DOHH2 (cell line): ENCODE measurements around the gene RNF125.

Experiments used
- H3F3A ChIP-seq: fragments of 200-600 bp; sonication (generic), shearing (Covaris generic); 2 replicates; pipeline ENCODE4 v1.6.0; 2016; ENCODE audit warnings: antibody characterized with exemption, mild to moderate bottlenecking; ENCODE audit not compliant: control insufficient read depth, insufficient read depth
- H3K27ac ChIP-seq: fragments of 200-600 bp; sonication (generic); 2 replicates; pipeline ENCODE4 v1.5.1; 2014; ENCODE audit warnings: low read depth, mild to moderate bottlenecking, low read length, moderate library complexity
- H3K27me3 ChIP-seq: fragments of 200-600 bp; sonication (generic); 2 replicates; pipeline ENCODE4 v1.6.1; 2014; ENCODE audit warnings: mild to moderate bottlenecking, low read length, mixed read lengths; ENCODE audit not compliant: control insufficient read depth
- H3K36me3 ChIP-seq: fragments of 200-600 bp; sonication (generic); 2 replicates; pipeline ENCODE4 v1.6.1; 2014; ENCODE audit warnings: mild to moderate bottlenecking, low read length, moderate library complexity, mixed read lengths; ENCODE audit not compliant: control insufficient read depth
- H3K4me1 ChIP-seq: fragments of 200-600 bp; sonication (generic); 2 replicates; pipeline ENCODE4 v1.6.1; 2014; ENCODE audit warnings: mild to moderate bottlenecking, low read length, mixed read lengths; ENCODE audit not compliant: control insufficient read depth
- H3K4me2 ChIP-seq: fragments of 200-600 bp; sonication (generic); 2 replicates; pipeline ENCODE4 v1.6.0; 2014; ENCODE audit warnings: mild to moderate bottlenecking, low read length, moderate library complexity
- H3K4me3 ChIP-seq: fragments of 200-600 bp; sonication (generic); 2 replicates; pipeline ENCODE4 v1.5.1; 2014; ENCODE audit warnings: mild to moderate bottlenecking, low read length, mixed read lengths
- H3K79me2 ChIP-seq: fragments of 200-600 bp; sonication (generic); 2 replicates; pipeline ENCODE4 v1.6.1; 2014; ENCODE audit warnings: mild to moderate bottlenecking, low read length, mixed read lengths; ENCODE audit not compliant: control insufficient read depth
- H3K9me2 ChIP-seq: fragments of 200-600 bp; sonication (generic); replicated peaks from 2 replicates; pipeline ENCODE4 v1.6.1; 2014; ENCODE audit warnings: mild to moderate bottlenecking, low read length, mixed read lengths; ENCODE audit not compliant: control insufficient read depth
- H3K9me3 ChIP-seq: fragments of 200-600 bp; sonication (generic); 2 replicates; pipeline ENCODE4 v1.6.1; 2014; ENCODE audit warnings: antibody characterized with exemption, low read length, mixed read lengths; ENCODE audit not compliant: control insufficient read depth, insufficient read depth
- H4K20me1 ChIP-seq: fragments of 200-600 bp; sonication (generic); 2 replicates; pipeline ENCODE4 v1.6.0; 2014; ENCODE audit warnings: low read depth, mild to moderate bottlenecking, antibody characterized with exemption, low read length, moderate library complexity; ENCODE audit not compliant: control insufficient read depth, insufficient read depth
- EZH2phosphoT487 ChIP-seq: fragments of 200-600 bp; sonication (generic); IDR thresholded peaks from 2 replicates; pipeline ENCODE4 v1.6.1; 2017; ENCODE audit warnings: borderline replicate concordance, mild to moderate bottlenecking, antibody characterized with exemption, low read length, moderate library complexity, mixed read lengths
- TF ChIP-seq, protein P1 (sequence below): fragments of 200-600 bp; sonication (generic); IDR thresholded peaks from one replicate; pipeline ENCODE4 v1.5.1; 2014; ENCODE audit warnings: antibody characterized with exemption, mild to moderate bottlenecking, low read depth, low read length; ENCODE audit not compliant: poor library complexity, severe bottlenecking

The RNF125 gene

GRCh38 chr18:32048507-32049091 lies 30.0 kb downstream of the RNF125 start:
- H3K27ac ChIP-seq: no peak overlapping the region

GRCh38 chr18:32049393-32050171 lies 31.0 kb downstream of the RNF125 start:
- Histone ChIP-seq H3K4me1 (peaks cover 22% of the 10 kb centered on the region), H3K27ac (no peak overlapping the region), H3F3A (no peaks in the 10 kb centered on the region), H3K79me2 (no peaks in the 10 kb centered on the region), H3K36me3 (no peaks in the 10 kb centered on the region), H3K9me3 (no peaks in the 10 kb centered on the region), H3K27me3 (no peaks in the 10 kb centered on the region), H3K4me3 (no peak overlapping the region), H3K9me2 (no peaks in the 10 kb centered on the region), H4K20me1 (no peaks in the 10 kb centered on the region), H3K4me2 (0 out of 2 replicates have a peak overlapping the region, but pooled peaks have one; percentile 38)
- TF ChIP-seq EZH2phosphoT487: no peak
- TF ChIP-seq, protein P1, sequence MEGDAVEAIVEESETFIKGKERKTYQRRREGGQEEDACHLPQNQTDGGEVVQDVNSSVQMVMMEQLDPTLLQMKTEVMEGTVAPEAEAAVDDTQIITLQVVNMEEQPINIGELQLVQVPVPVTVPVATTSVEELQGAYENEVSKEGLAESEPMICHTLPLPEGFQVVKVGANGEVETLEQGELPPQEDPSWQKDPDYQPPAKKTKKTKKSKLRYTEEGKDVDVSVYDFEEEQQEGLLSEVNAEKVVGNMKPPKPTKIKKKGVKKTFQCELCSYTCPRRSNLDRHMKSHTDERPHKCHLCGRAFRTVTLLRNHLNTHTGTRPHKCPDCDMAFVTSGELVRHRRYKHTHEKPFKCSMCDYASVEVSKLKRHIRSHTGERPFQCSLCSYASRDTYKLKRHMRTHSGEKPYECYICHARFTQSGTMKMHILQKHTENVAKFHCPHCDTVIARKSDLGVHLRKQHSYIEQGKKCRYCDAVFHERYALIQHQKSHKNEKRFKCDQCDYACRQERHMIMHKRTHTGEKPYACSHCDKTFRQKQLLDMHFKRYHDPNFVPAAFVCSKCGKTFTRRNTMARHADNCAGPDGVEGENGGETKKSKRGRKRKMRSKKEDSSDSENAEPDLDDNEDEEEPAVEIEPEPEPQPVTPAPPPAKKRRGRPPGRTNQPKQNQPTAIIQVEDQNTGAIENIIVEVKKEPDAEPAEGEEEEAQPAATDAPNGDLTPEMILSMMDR: no peak

More at GRCh38 chr18:32048507-32049091, 30.0 kb downstream of the RNF125 start:
- Histone ChIP-seq H4K20me1 (no peaks in the 10 kb centered on the region), H3K9me2 (no peaks in the 10 kb centered on the region), H3K4me3 (no peak overlapping the region), H3F3A (no peaks in the 10 kb centered on the region), H3K9me3 (no peaks in the 10 kb centered on the region), H3K4me2 (peak overlapping the region; percentile 38), H3K79me2 (no peaks in the 10 kb centered on the region), H3K27me3 (no peaks in the 10 kb centered on the region), H3K4me1 (peaks cover 22% of the 10 kb centered on the region), H3K36me3 (no peaks in the 10 kb centered on the region)
- TF ChIP-seq, protein P1: no peak
- no peak for TF ChIP-seq EZH2phosphoT487

DNA sequence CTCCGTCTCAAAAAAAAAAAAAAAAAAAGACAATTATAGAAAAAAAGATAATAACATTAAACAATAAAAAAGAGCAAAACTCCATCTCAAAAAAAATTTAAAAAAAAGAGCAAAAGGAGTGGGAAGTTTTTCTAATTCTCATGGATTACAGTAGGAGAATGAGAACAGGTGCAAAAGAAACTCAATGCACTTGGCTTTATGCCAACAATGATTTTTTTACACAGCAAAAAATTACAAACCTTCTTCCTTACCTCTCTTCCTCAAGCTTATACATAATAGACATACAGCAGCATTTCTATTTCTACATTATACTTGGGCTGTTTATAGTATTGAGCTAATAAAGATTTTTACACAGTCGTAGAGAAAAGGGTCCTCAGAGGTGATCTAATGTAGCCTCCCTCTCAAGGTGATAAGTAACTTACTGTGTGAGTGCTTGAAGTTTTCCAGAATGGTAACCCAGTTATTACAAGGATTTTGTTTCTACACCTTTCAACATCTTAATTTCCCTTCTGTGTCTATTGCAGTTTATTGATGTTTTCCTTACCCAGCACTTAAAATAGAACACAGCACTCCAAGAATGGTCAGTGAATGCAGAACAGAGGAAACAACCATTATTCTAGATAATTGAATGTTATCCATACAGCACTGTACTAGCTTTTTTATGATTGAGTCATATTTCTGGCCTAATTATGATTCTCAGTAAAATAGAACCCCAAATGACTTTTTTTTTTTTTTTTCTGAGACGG lies 38.2 kb downstream of the RNF125 start:
- H3K4me3 ChIP-seq: no peak overlapping the region

More for the DNA sequence above, 38.2 kb downstream of the RNF125 start:
- Histone ChIP-seq H3K4me1 (no peaks in the 10 kb centered on the region), H3F3A (no peaks in the 10 kb centered on the region), H3K27ac (no peak overlapping the region), H3K79me2 (no peaks in the 10 kb centered on the region), H3K36me3 (no peaks in the 10 kb centered on the region), H3K4me2 (no peak overlapping the region), H3K27me3 (0 out of 2 replicates have a peak, but pooled peaks cover under 1% of the 10 kb centered on the region), H3K9me2 (no peaks in the 10 kb centered on the region), H3K9me3 (no peaks in the 10 kb centered on the region), H4K20me1 (no peaks in the 10 kb centered on the region)
- TF ChIP-seq EZH2phosphoT487: no peak
- TF ChIP-seq, protein P1: no peak
